Measurements from ENCODE around the gene TCEAL3. TPM values are rescaled to one million over a fixed set of nuclear protein-coding genes. Genes with fewer than 3 reads are reported as not detected.
"Not testable (repeated sequence)": the region's sequence is repeated elsewhere in the genome, so short reads cannot be mapped to it uniquely, and the experiment has no call there.

TCEAL3 gene
- total and polyA plus RNA-seq, 2 donors = 5.5 to 25.9 TPM

DNA sequence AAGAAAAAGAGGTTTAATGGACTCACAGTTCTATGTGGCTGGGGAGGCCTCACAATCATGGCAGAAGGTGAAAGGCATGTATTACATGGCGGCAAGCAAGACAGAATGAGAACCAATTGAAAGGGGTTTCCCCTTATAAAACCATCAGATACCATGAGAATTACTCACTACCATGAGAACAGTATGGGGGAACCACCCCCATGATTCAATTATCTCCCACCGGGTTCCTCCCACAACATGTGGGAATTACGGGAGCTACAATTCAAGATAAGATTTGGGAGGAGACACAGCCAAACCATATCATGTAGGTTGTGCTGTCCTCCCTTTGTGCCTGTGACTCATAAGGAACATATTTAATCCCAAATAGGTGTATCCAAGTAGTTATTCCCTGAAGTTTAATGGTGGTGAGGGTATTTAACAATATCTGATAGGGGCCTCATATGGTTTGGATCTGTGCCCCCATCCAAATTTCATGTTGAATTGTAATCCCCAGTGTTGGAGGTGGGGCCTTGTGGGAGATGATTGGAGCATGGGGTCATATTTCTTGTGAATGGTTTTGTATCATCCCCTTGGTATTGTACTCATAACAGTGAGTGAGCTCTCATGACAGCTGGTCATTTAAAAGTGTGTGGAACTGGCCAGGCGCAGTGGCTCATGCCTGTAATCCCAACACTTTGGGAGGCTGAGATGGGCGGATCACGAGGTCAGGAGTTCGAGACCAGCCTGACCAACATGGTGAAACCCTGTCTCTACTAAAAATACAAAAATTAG lies 47.7 kb downstream of the TCEAL3 start:
- not testable (repeated sequence) for H3K4me1 ChIP-seq (ENCODE audit: control insufficient read depth in 2 of 2, insufficient read depth in 2 of 2, low read length in 2 of 2); H3K27ac ChIP-seq (ENCODE audit: low read depth in 1 of 2, low read length in 1 of 2); H3K27me3 ChIP-seq (ENCODE audit: control insufficient read depth in 2 of 2, insufficient read depth in 1 of 2, low read length in 1 of 2); H3K4me3 ChIP-seq (ENCODE audit: low read length in 2 of 2); DNase-seq (ENCODE audit: low read depth in 6 of 9, low spot score in 9 of 9); H3K9me3 ChIP-seq (ENCODE audit: control insufficient read depth in 2 of 2, insufficient read depth in 1 of 2, low read length in 1 of 2); H3K36me3 ChIP-seq (ENCODE audit: control insufficient read depth in 2 of 2, insufficient read depth in 2 of 2, low read length in 1 of 2)
- WGBS = 96% methylated on average over 7 of the region's 7 CpGs

DNA sequence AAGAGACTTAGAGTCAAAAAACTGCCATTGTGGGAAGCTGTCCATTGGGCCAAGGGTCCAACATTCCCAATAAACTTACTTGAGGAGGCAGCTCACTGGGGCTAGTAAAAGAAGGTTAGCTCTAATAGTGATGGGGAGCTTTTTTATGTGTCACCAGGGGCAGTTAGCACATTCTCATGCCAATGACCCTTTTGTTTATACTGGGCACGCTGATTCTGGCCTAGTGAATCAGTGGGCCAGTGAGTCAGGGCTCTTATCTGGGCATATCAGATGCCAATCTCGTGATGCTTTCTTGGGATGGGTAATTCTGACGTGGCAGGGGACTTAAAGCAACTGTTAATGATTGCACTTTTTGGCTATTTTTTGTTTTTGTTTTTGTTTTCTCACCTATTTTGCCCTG lies 48.9 kb downstream of the TCEAL3 start:
- Histone ChIP-seq H3K4me1 (ENCODE audit: control insufficient read depth in 2 of 2, insufficient read depth in 2 of 2, low read length in 2 of 2) (no peaks in the 10 kb centered on the region), H3K27me3 (ENCODE audit: control insufficient read depth in 2 of 2, insufficient read depth in 1 of 2, low read length in 1 of 2) (no peaks in the 10 kb centered on the region), H3K27ac (ENCODE audit: low read depth in 1 of 2, low read length in 1 of 2) (no peak overlapping the region), H3K4me3 (ENCODE audit: low read length in 2 of 2) (no peak overlapping the region), H3K36me3 (ENCODE audit: control insufficient read depth in 2 of 2, insufficient read depth in 2 of 2, low read length in 1 of 2) (no peaks in the 10 kb centered on the region), H3K9me3 (ENCODE audit: control insufficient read depth in 2 of 2, insufficient read depth in 1 of 2, low read length in 1 of 2) (no peaks in the 10 kb centered on the region)
- 90% methylated on average over 3 of the region's 3 CpGs for WGBS
- DNase-seq (ENCODE audit: low read depth in 6 of 9, low spot score in 9 of 9) = no peak

DNA sequence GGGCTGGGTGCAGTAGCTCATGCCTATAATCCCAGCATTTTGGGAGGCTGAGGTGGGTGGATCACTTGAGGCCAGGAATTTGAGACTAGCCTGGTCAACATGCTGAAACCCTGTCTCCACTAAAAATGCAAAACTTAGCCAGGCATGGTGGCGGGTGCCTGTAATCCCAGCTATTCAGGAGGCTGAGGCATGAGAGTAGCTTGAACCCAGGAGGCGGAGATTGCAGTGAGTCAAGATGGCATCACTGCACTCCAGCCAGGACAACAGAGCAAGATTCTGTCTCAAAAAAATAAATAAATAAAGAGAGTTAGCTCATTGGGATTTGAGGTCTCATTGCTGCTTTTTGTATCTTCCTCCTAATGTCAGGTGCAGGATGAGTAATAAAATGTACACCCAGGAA lies 49.3 kb downstream of the TCEAL3 start:
- not testable (repeated sequence) for H3K4me3 ChIP-seq (ENCODE audit: low read length in 2 of 2); H3K27ac ChIP-seq (ENCODE audit: low read depth in 1 of 2, low read length in 1 of 2); H3K36me3 ChIP-seq (ENCODE audit: control insufficient read depth in 2 of 2, insufficient read depth in 2 of 2, low read length in 1 of 2); H3K9me3 ChIP-seq (ENCODE audit: control insufficient read depth in 2 of 2, insufficient read depth in 1 of 2, low read length in 1 of 2); DNase-seq (ENCODE audit: low read depth in 6 of 9, low spot score in 9 of 9); H3K4me1 ChIP-seq (ENCODE audit: control insufficient read depth in 2 of 2, insufficient read depth in 2 of 2, low read length in 2 of 2); H3K27me3 ChIP-seq (ENCODE audit: control insufficient read depth in 2 of 2, insufficient read depth in 1 of 2, low read length in 1 of 2)
- WGBS = 99% methylated on average over 2 of the region's 2 CpGs

DNA sequence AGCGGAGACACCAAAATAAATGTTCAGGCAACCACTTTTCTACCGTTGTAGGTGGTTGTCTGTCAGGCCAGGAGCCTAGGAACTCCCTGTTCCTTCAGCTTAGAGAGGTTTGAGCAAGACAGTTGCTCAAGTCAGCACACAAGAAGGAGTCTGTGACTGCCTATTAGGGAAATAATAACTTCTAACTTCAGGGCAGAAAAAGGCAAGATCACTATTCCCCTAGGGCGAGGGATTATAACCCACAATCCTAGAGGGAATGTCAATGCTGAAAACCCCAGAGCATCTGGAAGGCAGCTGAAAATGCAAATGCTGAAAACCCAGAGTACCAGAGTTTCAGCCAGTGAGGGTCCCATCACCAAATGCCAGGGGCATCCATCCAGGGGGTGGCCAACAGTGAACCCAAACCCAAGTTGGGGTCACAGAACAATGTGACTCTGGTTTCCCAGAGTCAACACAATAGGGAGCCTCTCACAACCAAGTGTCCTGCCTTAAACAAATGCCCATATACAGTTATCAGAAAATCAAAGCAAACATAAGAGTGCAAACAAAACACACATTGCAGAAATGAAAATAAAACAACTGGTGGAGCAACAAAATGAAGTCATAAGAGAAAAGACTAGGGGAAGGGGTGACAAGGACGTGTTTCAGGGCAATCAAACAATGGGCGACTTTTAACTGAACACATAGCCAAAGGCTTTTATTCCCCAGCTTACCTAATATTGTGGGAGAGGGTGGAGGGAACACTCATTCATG lies 51.1 kb downstream of the TCEAL3 start:
- Histone ChIP-seq H3K27ac (ENCODE audit: low read depth in 1 of 2, low read length in 1 of 2) (no peak overlapping the region), H3K36me3 (ENCODE audit: control insufficient read depth in 2 of 2, insufficient read depth in 2 of 2, low read length in 1 of 2) (no peaks in the 10 kb centered on the region), H3K27me3 (ENCODE audit: control insufficient read depth in 2 of 2, insufficient read depth in 1 of 2, low read length in 1 of 2) (peaks cover 0 to 8% of the 10 kb centered on the region in 2 donors), H3K9me3 (ENCODE audit: control insufficient read depth in 2 of 2, insufficient read depth in 1 of 2, low read length in 1 of 2) (no peaks in the 10 kb centered on the region), H3K4me1 (ENCODE audit: control insufficient read depth in 2 of 2, insufficient read depth in 2 of 2, low read length in 2 of 2) (no peaks in the 10 kb centered on the region), H3K4me3 (ENCODE audit: low read length in 2 of 2) (no peak overlapping the region)
- 98% methylated on average over 5 of the region's 5 CpGs for WGBS
- DNase-seq (ENCODE audit: low read depth in 6 of 9, low spot score in 9 of 9) = no peak

DNA sequence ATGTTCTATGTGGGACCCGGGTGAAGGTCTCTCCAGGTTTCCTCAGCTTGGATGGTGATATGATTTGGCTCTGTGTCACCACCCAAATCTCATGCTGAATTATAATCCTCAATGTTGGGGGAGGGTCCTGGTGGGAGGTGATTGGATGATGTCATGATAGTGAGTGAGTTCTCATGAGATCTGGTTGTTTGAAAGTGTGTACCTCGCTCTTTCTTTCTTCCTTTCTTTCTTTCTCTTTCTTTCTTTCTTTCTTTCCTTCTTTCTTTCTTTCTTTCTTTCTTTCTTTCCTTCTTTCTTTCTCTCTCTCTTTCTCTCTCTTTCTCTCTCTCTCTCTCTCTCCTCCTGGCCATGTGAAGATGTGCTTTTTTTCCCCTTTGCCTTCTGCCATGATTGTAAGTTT lies 51.7 kb downstream of the TCEAL3 start:
- H3K4me3 ChIP-seq (ENCODE audit: low read length in 2 of 2); H3K9me3 ChIP-seq (ENCODE audit: control insufficient read depth in 2 of 2, insufficient read depth in 1 of 2, low read length in 1 of 2); H3K27ac ChIP-seq (ENCODE audit: low read depth in 1 of 2, low read length in 1 of 2); H3K4me1 ChIP-seq (ENCODE audit: control insufficient read depth in 2 of 2, insufficient read depth in 2 of 2, low read length in 2 of 2); H3K36me3 ChIP-seq (ENCODE audit: control insufficient read depth in 2 of 2, insufficient read depth in 2 of 2, low read length in 1 of 2); DNase-seq (ENCODE audit: low read depth in 6 of 9, low spot score in 9 of 9): not testable (repeated sequence)
- peaks cover 0 to 14% of the 10 kb centered on the region in 2 donors for H3K27me3 ChIP-seq (ENCODE audit: control insufficient read depth in 2 of 2, insufficient read depth in 1 of 2, low read length in 1 of 2)
- 97% methylated on average over 2 of the region's 2 CpGs for WGBS

Other genes starting within 250 kb of the TCEAL3 start
- gene BEX3, start 231.4 kb upstream of the TCEAL3 start, total RNA-seq = 126 TPM
- 218 TPM for gene BEX3, start 231.4 kb upstream of the TCEAL3 start, polyA plus RNA-seq
- 0.09 TPM for gene RAB40A, start 88.5 kb upstream of the TCEAL3 start, total RNA-seq
- gene RAB40A, start 88.5 kb upstream of the TCEAL3 start, polyA plus RNA-seq = 0.48 TPM
- 27.2 TPM for gene TCEAL4, start 22.4 kb upstream of the TCEAL3 start, total RNA-seq
- 200 TPM for gene TCEAL4, start 22.4 kb upstream of the TCEAL3 start, polyA plus RNA-seq
- 14.9 TPM for gene TCEAL1, start 21.0 kb downstream of the TCEAL3 start, total RNA-seq
- 55.7 TPM for gene TCEAL1, start 21.0 kb downstream of the TCEAL3 start, polyA plus RNA-seq
- 183 TPM for gene MORF4L2, start 78.7 kb downstream of the TCEAL3 start, total RNA-seq
- 223 TPM for gene MORF4L2, start 78.7 kb downstream of the TCEAL3 start, polyA plus RNA-seq
- gene TMEM31, start 102.9 kb downstream of the TCEAL3 start, total RNA-seq = 0.19 TPM
- 0.37 TPM for gene TMEM31, start 102.9 kb downstream of the TCEAL3 start, polyA plus RNA-seq
- gene PLP1, start 168.9 kb downstream of the TCEAL3 start, total RNA-seq = 9.6 TPM
- 4.2 TPM for gene PLP1, start 168.9 kb downstream of the TCEAL3 start, polyA plus RNA-seq
- gene RAB9B, start 224.3 kb downstream of the TCEAL3 start, total RNA-seq = 1.5 TPM
- gene RAB9B, start 224.3 kb downstream of the TCEAL3 start, polyA plus RNA-seq = 1.3 TPM

All from thymus (tissue), 11 donors.